ENCODE measurements around the gene SLC39A2.

SLC39A2 gene

GRCh38 chr14:21043387-21043973 lies 44.4 kb downstream of the SLC39A2 start:
- Histone ChIP-seq H3K4me3 (ENCODE audit: insufficient read depth, low read length, poor library complexity, severe bottlenecking) (no peak overlapping the region), H3K79me2 (ENCODE audit: insufficient read depth, low read length) (no peaks in the 10 kb centered on the region), H3F3A (ENCODE audit: insufficient read depth) (no peaks in the 10 kb centered on the region), H4K20me1 (ENCODE audit: low read depth, low read length) (no peaks in the 10 kb centered on the region), H3K4me2 (ENCODE audit: low read depth, low read length, poor library complexity, severe bottlenecking) (no peak overlapping the region), H3K27me3 (ENCODE audit: low read length) (no peaks in the 10 kb centered on the region), H3K27ac (ENCODE audit: low read depth, low read length) (no peak overlapping the region), H3K9me2 (replicated peaks; ENCODE audit: insufficient read depth, low read length) (no peaks in the 10 kb centered on the region), H3K9ac (ENCODE audit: low read length) (no peak overlapping the region), H2AFZ (ENCODE audit: low read depth, low read length, severe bottlenecking) (no peak overlapping the region), H3K9me3 (ENCODE audit: insufficient read depth, low read length) (no peaks in the 10 kb centered on the region), H3K36me3 (ENCODE audit: low read length) (no peaks in the 10 kb centered on the region)
- no peak for TF ChIP-seq CTCF (IDR thresholded peaks at IDR 0.05; ENCODE audit: insufficient read depth, low read length, poor library complexity, severe bottlenecking)
- TF ChIP-seq EZH2phosphoT487 (conservative IDR thresholded peaks at IDR 0.05; ENCODE audit: low read length), result no peak

GRCh38 chr14:21043974-21044618 lies 45.0 kb downstream of the SLC39A2 start:
- no peaks in the 10 kb centered on the region for H3K27me3 ChIP-seq (ENCODE audit: low read length)
- H4K20me1 ChIP-seq (ENCODE audit: low read depth, low read length), result no peaks in the 10 kb centered on the region
- no peaks in the 10 kb centered on the region for H3K79me2 ChIP-seq (ENCODE audit: insufficient read depth, low read length)
- H3F3A ChIP-seq (ENCODE audit: insufficient read depth), result no peaks in the 10 kb centered on the region
- no peaks in the 10 kb centered on the region for H3K9me3 ChIP-seq (ENCODE audit: insufficient read depth, low read length)
- no peak overlapping the region for H2AFZ ChIP-seq (ENCODE audit: low read depth, low read length, severe bottlenecking)
- H3K4me3 ChIP-seq (ENCODE audit: insufficient read depth, low read length, poor library complexity, severe bottlenecking), result no peak overlapping the region
- no peak overlapping the region for H3K27ac ChIP-seq (ENCODE audit: low read depth, low read length)
- no peaks in the 10 kb centered on the region for H3K9me2 ChIP-seq (replicated peaks; ENCODE audit: insufficient read depth, low read length)
- TF ChIP-seq EZH2phosphoT487 (conservative IDR thresholded peaks at IDR 0.05; ENCODE audit: low read length), result no peak
- TF ChIP-seq CTCF (IDR thresholded peaks at IDR 0.05; ENCODE audit: insufficient read depth, low read length, poor library complexity, severe bottlenecking), result no peak
- H3K4me2 ChIP-seq (ENCODE audit: low read depth, low read length, poor library complexity, severe bottlenecking), result no peak overlapping the region
- H3K9ac ChIP-seq (ENCODE audit: low read length), result no peak overlapping the region
- no peaks in the 10 kb centered on the region for H3K36me3 ChIP-seq (ENCODE audit: low read length)

GRCh38 chr14:21047378-21047781 lies 48.3 kb downstream of the SLC39A2 start:
- Histone ChIP-seq H3K27ac (ENCODE audit: low read depth, low read length) (no peak overlapping the region), H3K4me2 (ENCODE audit: low read depth, low read length, poor library complexity, severe bottlenecking) (no peak overlapping the region), H3K9me3 (ENCODE audit: insufficient read depth, low read length) (no peaks in the 10 kb centered on the region), H3K27me3 (ENCODE audit: low read length) (no peaks in the 10 kb centered on the region), H3F3A (ENCODE audit: insufficient read depth) (no peaks in the 10 kb centered on the region), H3K4me3 (ENCODE audit: insufficient read depth, low read length, poor library complexity, severe bottlenecking) (no peak overlapping the region), H3K9me2 (replicated peaks; ENCODE audit: insufficient read depth, low read length) (no peaks in the 10 kb centered on the region), H3K79me2 (ENCODE audit: insufficient read depth, low read length) (no peaks in the 10 kb centered on the region), H3K36me3 (ENCODE audit: low read length) (no peaks in the 10 kb centered on the region), H3K9ac (ENCODE audit: low read length) (no peak overlapping the region), H2AFZ (ENCODE audit: low read depth, low read length, severe bottlenecking) (no peak overlapping the region), H4K20me1 (ENCODE audit: low read depth, low read length) (no peaks in the 10 kb centered on the region)
- no peak for TF ChIP-seq CTCF (IDR thresholded peaks at IDR 0.05; ENCODE audit: insufficient read depth, low read length, poor library complexity, severe bottlenecking)
- TF ChIP-seq EZH2phosphoT487 (conservative IDR thresholded peaks at IDR 0.05; ENCODE audit: low read length), result no peak
